GM18505 (cell line): ENCODE results near the gene AGPAT1.

Source experiments
- ATAC-seq: cut with Tn5 transposase; IDR thresholded peaks from one replicate; pipeline ENCODE4 v1.9.1; 2021; ENCODE audit not compliant: unreplicated experiment
- POLR2A ChIP-seq: IDR thresholded peaks from 4 replicates; pipeline ENCODE4 v1.6.1; 2011; ENCODE audit warnings: borderline replicate concordance; ENCODE audit not compliant: insufficient read depth, insufficient read length; ENCODE audit errors: extremely low read depth

The AGPAT1 gene

DNA sequence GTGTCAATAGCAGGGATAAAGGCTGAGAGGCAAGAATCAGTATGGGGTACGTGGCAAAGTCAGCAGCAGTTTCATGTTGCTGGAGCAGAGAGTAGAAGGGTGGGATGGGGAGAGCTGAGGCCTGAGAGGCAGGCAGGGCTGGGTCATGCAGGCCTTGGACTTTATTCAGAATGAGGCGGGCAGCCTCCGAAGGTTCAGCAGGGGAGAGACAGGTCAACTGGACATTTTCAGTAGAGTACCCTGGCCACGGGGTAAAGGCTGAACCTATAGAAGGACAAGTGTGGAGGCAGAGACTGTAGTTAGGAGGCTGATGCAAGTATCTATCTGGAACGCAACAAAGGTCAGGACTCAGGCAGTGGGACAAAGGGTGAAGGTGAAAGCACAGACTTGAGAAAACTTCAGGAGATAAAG is 34.3 kb upstream of the AGPAT1 start:
- no peak for ATAC-seq
- TF ChIP-seq POLR2A, result no peak

DNA sequence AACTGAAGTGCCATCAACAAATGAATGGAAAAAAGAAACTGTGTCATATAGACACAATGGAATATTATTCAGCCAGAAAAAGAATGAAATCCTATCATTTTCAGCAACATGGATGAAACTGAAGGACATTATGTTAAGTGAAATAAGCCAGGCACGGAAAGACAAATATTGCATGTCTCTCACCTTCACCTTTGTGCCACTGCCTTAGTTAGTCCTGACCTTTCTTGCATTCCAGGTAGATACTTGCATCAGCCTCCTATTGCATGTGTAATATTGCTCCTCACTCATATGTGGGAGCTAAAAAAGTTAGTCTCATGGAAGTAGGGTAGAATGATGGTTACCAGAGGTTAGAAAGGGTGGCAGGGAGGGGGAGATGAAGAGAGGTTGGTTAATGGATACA is 33.1 kb upstream of the AGPAT1 start:
- no peak for ATAC-seq
- TF ChIP-seq POLR2A, result no peak

DNA sequence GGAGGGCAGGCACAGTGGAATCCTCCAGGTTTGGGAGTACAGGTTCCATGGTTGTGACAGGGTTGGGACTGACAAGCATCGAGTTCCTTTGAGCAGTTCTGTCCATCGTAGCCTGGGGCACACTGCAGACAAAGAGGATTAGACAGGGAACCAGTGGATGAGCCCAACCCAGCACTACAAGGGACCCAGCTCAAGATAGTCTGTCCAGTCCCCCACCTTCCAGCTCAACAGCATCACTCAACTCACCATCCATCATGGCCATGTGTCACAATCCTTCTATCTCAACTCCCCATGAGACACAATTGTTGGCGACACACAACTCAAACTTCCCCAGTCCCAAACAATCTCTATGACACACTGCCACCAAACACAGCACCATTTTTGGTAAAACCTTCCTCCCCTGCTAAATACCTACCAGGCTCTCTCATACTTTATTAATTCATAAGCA is 28.4 kb upstream of the AGPAT1 start:
- no peak for ATAC-seq
- TF ChIP-seq POLR2A, result no peak

DNA sequence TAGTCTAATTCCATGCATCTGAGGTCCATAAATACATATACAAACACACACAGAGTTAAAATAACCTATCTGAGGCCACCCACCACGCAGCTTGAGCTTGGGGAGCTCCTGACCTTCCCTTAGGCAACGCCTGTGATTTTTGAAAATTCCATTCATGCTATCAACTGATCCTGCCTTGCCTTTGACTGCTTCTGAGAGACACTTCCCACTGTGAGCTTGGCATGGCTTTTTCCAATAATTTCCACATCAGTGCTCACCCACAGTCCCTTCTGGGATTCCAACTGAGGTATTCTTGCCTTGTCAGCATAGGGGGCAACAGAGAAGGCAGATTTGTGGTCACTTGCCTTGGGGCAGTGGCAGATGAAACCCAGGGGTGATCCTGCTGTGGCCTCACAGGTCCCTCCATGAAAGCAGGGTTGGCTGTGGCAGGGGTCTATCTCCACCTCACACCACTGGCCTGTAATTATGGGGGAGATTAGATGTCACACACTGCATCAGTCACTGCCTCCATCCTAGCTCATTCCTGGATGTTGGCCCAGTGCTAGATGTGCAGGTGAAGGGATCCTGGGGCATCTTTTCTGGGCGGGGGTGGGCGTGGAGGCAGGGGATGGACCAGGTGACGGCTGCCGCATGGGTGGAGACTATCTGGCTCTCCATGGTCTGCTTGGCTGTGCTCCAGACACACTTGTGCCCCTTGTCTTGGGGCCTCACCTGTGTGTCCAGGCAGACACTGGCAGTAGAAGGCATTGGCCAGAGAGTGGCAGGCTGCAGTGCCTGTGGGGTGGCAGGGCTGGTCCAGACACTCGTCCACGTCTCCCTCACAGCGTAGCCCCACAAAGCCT is 27.8 kb upstream of the AGPAT1 start:
- TF ChIP-seq POLR2A, result no peak
- no peak for ATAC-seq

DNA sequence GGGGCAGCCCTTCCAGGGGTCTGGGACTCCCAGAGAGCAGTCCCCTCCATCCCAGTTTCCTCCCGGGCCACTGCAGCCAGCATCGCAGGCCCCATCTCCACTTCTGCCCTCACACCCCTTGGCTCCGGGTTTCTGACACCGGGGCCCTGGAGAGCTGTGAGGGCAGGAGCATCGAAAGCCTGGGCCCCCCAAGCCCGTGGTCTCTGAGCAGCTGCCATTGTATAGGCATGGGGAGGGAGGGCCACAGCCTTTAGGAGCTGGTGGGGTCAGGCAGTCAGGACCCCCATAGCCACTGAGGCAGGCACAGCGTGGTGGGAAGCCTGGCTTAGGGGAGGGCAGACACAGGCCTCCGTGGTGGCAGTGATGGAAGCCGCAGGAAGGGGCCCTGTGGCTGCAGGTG is 26.3 kb upstream of the AGPAT1 start:
- no peak for ATAC-seq
- no peak for TF ChIP-seq POLR2A

DNA sequence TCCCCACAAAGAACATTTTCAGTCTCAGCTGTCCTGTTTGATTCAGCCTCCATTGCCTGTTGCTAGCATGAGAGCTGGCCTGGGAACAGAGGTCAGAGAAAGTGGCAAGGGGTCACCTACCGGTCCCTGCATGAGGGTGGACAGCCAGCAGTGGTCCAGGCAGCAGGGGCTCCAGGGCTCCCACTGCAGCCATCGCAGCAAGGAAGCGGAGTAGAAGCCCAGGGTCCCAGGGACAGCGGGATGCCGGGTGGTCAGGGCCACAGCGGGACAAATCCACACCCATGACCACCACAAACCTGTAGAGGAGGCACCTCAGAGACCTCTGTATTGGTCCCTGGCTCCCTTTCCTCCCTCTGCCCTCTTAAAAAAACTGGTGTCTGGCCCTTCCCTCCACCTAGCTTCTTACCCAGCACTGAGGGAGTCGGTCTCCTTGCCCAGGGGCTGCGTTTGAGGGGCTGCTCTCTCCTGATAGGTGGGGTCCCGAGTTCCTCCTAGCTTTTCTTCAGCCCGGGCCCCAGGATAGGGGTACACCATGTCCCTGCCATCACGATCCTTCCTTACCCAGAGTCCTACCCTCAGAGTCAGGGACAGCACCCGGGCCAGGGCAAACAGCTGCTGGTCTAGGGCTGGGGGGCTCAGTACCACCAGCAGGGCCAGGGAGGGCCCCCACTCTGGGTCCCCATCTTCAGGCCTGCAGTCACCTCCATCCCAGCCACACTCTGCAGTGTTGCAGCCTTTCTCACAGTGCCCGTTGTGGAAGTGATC is 25.0 kb upstream of the AGPAT1 start:
- ATAC-seq, result no peak
- no peak for TF ChIP-seq POLR2A

DNA sequence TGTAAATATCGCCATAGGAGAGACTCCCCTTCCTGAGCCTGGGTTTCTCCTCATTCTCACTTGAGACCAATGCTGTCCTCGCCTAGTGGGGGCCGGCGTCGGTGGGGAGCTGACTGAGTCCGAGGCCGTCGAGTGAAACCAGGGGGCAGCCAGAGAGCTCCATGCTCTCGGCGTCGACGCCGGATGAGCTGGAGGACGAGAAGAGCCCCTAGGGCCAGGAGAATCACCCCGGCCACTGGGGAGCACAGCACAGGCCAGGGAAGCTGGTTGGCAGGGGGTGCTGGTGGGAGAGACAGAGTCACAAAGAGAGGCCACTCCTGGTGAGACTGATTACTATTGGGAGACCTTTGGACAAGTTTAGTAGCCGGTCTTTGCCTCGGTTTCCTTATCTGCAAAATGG is 23.0 kb upstream of the AGPAT1 start:
- ATAC-seq, result no peak
- TF ChIP-seq POLR2A, result no peak

DNA sequence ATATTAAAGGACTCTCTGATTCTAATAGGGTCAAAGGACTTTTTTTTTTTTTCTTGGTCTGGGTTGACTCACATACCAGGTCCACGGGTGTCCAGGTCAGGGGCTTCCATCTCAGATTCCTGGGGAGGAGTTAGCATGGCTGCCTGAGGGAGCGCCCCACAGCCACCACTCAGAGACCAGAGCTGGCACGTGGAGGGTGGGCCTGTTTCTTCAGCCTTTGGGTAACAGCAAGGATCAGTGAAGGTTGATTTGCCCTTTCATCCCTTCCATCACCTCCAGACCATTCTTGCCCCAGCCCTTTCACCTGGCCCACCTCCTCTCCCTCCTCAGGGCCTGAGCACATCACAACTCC is 22.4 kb upstream of the AGPAT1 start:
- no peak for ATAC-seq
- TF ChIP-seq POLR2A, result no peak

DNA sequence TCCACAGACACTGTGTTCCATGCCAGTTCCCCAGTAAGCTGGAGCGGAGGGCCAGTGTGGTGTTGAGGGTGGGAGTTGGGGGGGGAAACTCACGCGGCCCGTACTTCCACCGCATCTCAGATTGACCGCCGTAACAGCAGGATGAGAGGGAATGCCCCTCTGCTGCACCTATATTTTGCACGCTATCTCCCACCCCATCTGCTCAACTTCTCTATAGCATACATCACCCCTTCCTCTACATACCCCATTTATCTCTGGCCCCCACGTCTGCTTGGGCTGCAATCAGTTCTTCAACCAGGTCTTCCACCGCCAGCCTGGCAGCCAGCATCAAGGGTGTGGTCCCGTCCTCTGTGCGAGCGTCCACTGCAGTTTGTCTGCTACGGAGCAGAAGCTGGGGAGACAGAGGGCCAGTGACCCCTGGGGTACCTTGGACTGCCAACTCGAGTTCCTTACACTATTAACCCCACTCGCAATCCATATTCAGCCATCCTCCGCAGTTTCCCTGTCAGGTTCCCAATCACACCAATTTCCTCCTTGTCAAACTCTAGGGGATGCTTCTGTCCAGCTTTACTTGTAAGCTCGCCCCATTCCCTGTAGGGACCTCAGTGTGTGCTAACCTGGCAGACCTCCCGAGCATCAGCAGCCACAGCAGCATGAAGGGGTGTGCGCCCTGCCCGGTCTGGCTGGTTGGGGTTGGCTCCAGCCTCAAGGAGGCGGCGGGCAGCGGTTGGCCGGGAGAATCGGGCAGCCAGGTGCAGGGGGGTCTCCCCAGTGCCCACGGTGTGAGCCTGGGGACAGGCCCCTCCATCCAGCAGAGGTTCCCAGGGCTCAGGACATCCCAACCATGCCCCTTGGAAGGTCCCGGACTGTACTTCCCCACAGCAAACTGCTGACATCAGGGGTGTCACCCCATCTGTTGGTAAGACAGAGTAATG is 21.1 kb upstream of the AGPAT1 start:
- no peak for TF ChIP-seq POLR2A
- ATAC-seq, result no peak

DNA sequence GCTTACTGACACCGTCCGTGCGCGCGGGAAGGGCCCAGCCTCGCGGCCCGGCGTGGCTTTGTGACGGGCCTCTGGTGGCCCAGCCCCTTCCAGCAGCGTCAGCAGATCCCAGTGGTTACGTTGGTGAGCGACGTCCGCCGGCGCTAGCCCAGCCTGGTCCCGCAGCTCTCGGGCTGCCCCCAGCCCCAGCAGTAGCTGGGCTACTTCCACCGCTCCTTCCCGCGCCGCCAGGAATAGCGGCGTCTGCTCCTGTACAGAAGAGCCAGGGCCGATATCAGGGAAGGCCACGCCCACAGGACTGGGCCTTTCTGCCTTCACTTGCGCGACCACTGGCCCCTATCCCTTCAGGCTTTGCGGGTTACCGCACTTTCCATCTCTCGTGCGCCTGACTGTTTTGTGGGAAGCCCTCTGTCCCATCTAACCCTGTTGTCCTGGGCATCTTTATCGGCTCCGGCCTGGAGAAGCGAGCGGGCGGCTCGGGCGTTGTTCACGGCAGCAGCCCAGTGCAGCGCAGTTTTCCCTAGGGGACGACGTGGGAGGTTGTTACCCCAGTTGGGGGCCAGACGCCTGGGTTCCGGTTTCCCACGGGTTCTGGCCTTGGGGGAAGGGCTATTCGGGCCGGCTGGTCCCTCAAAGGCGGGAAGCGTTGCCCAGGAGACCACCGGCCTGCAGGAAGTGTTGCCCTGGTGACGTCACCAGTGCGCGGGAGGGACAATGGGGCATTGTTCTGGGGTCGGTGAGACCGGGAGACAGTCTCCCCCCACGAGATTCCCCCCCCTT is 20.2 kb upstream of the AGPAT1 start:
- peak; percentile 88 for TF ChIP-seq POLR2A
- peak; percentile 79 for ATAC-seq

DNA sequence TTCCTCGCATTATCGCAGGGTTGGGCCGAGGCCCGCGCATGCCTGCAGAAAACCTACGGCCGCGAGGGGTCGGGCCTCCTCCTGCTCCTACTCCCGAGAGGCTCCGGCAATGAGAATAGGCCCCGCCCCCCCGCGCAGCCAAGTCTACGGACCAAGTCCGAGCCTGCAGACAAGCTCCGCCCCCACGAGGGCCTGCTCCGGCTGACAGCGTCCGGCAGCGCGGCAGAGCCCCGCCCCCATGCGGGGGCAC is 19.7 kb upstream of the AGPAT1 start:
- no peak for TF ChIP-seq POLR2A
- peak; percentile 65 for ATAC-seq

DNA sequence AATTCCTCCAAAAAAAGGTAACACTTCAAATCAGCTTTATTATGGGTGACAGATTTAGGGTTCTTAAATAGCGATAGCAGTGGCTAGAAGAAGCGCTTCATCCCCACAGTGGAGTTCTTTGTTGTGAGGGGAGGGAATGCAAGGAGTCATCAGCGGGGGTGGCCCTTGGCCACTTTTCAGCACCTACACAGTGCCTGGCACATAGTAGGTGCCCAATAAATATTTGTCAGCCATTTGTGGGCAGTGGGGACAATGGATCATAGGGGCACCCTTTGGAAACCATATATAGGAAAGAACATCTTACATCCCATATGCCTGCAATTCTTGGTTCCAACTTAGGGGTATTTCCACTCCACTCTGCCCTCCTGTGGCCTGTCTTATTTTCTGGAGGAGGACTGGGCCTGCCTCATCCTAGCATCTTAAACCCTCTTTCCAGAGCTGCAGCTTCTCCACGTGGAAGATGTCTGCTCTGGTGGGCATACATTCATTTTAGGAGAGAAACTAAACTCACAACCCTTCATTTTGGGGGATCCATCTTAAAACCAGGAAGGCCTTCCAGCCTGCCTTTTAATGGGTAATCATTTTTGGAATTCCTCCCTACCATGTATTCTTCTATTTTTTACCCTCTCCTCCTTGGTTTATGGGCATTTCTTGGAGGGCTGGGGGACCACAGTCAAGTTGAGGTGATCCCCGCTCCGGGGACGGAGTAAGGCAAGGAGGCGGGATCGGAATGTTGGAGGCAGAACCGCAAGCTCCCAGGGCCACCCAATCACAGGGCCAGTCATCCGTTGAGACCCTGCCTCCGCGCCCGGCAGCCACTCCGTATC is 19.2 kb upstream of the AGPAT1 start:
- peak; percentile 68 for TF ChIP-seq POLR2A
- ATAC-seq, result no peak
